HEK293 (cell line): ENCODE results near the gene CHCHD5.
A peak's percentile ranks its signal among the peaks of the same experiment; 100 is the strongest.

Source experiments
- CTCF ChIP-seq: fragments of 450-650 bp; formaldehyde crosslinking; IDR thresholded peaks from 2 replicates; pipeline ENCODE4 v1.5.1; 2016; ENCODE audit warnings: missing biosample characterization, missing genetic modification characterization
- GLI2 ChIP-seq: fragments of 450-650 bp; formaldehyde crosslinking; IDR thresholded peaks from 2 replicates; pipeline ENCODE4; 2017; ENCODE audit warnings: missing biosample characterization, missing genetic modification characterization, low read depth, borderline replicate concordance
- HOXD13 ChIP-seq: sonication (generic); formaldehyde crosslinking; IDR thresholded peaks from 2 replicates; pipeline ENCODE4 v1.8.0; 2022; ENCODE audit warnings: missing genetic modification reagents, borderline replicate concordance
- INSM2 ChIP-seq: fragments of 450-650 bp; formaldehyde crosslinking; IDR thresholded peaks from 2 replicates; pipeline ENCODE4 v1.5.1; 2016; ENCODE audit warnings: missing biosample characterization, missing genetic modification characterization
- MEIS1 ChIP-seq: sonication (generic); formaldehyde crosslinking; IDR thresholded peaks from 2 replicates; pipeline ENCODE4 v1.8.1; 2022; ENCODE audit warnings: missing genetic modification reagents, mild to moderate bottlenecking, borderline replicate concordance
- OVOL3 ChIP-seq: fragments of 450-650 bp; formaldehyde crosslinking; IDR thresholded peaks from 2 replicates; pipeline ENCODE4 v1.5.1; 2016; ENCODE audit warnings: missing biosample characterization, missing genetic modification characterization
- RBAK ChIP-seq: fragments of 450-650 bp; formaldehyde crosslinking; IDR thresholded peaks from 2 replicates; pipeline ENCODE4 v1.5.1; 2016; ENCODE audit warnings: missing biosample characterization, missing genetic modification characterization
- SCRT2 ChIP-seq: fragments of 450-650 bp; formaldehyde crosslinking; IDR thresholded peaks from 2 replicates; pipeline ENCODE4 v1.5.1; 2016; ENCODE audit warnings: missing biosample characterization, missing genetic modification characterization
- SP7 ChIP-seq: fragments of 450-650 bp; formaldehyde crosslinking; IDR thresholded peaks from 2 replicates; pipeline ENCODE4 v1.5.1; 2016; ENCODE audit warnings: missing biosample characterization, missing genetic modification characterization
- TCF7L2 ChIP-seq: IDR thresholded peaks from 2 replicates; pipeline ENCODE4 v1.6.1; 2011; ENCODE audit warnings: low read depth, mild to moderate bottlenecking, inconsistent platforms, low read length, moderate library complexity, borderline replicate concordance
- ZBTB10 ChIP-seq: fragments of 450-650 bp; formaldehyde crosslinking; IDR thresholded peaks from 2 replicates; pipeline ENCODE4 v1.5.1; 2016; ENCODE audit warnings: missing biosample characterization, missing genetic modification characterization
- ZBTB8A ChIP-seq: fragments of 450-650 bp; formaldehyde crosslinking; IDR thresholded peaks from 2 replicates; pipeline ENCODE4 v1.5.1; 2016; ENCODE audit warnings: missing biosample characterization, missing genetic modification characterization
- ZEB2 ChIP-seq: fragments of 450-650 bp; formaldehyde crosslinking; IDR thresholded peaks from 2 replicates; pipeline ENCODE4 v1.5.1; 2016; ENCODE audit warnings: missing biosample characterization, missing genetic modification characterization
- ZIC2 ChIP-seq: fragments of 450-650 bp; formaldehyde crosslinking; IDR thresholded peaks from 2 replicates; pipeline ENCODE4 v1.5.1; 2016; ENCODE audit warnings: missing biosample characterization, missing genetic modification characterization
- ZNF10 ChIP-seq: fragments of 450-650 bp; formaldehyde crosslinking; IDR thresholded peaks from 2 replicates; pipeline ENCODE4 v1.5.1; 2017; ENCODE audit warnings: missing biosample characterization, missing genetic modification characterization
- ZNF148 ChIP-seq: fragments of 450-650 bp; formaldehyde crosslinking; IDR thresholded peaks from 2 replicates; pipeline ENCODE4 v1.5.0; 2017; ENCODE audit warnings: missing biosample characterization, missing genetic modification characterization, borderline replicate concordance
- ZNF175 ChIP-seq: fragments of 450-650 bp; formaldehyde crosslinking; IDR thresholded peaks from 2 replicates; pipeline ENCODE4 v1.5.1; 2016; ENCODE audit warnings: missing biosample characterization, missing genetic modification characterization
- ZNF24 ChIP-seq: fragments of 450-650 bp; formaldehyde crosslinking; IDR thresholded peaks from 2 replicates; pipeline ENCODE4 v1.5.1; 2016; ENCODE audit warnings: missing biosample characterization, missing genetic modification characterization
- ZNF280C ChIP-seq: fragments of 450-650 bp; formaldehyde crosslinking; IDR thresholded peaks from 2 replicates; pipeline ENCODE4 v1.5.1; 2016; ENCODE audit warnings: missing biosample characterization, missing genetic modification characterization
- ZNF292 ChIP-seq: fragments of 450-650 bp; formaldehyde crosslinking; IDR thresholded peaks from 2 replicates; pipeline ENCODE4 v1.5.1; 2016; ENCODE audit warnings: low read depth, missing biosample characterization, missing genetic modification characterization, borderline replicate concordance
- ZNF350 ChIP-seq: fragments of 450-650 bp; formaldehyde crosslinking; IDR thresholded peaks from 2 replicates; pipeline ENCODE4 v1.5.0; 2017; ENCODE audit warnings: missing biosample characterization, mild to moderate bottlenecking, missing genetic modification characterization
- ZNF571 ChIP-seq: fragments of 450-650 bp; formaldehyde crosslinking; IDR thresholded peaks from 2 replicates; pipeline ENCODE4 v1.5.0; 2017; ENCODE audit warnings: missing biosample characterization, missing genetic modification characterization
- ZNF585B ChIP-seq: fragments of 450-650 bp; formaldehyde crosslinking; IDR thresholded peaks from 2 replicates; pipeline ENCODE4 v1.5.1; 2016; ENCODE audit warnings: missing biosample characterization, missing genetic modification characterization
- ZNF600 ChIP-seq: fragments of 450-650 bp; formaldehyde crosslinking; IDR thresholded peaks from 2 replicates; pipeline ENCODE4 v1.5.1; 2016; ENCODE audit warnings: missing biosample characterization, missing genetic modification characterization
- ZNF610 ChIP-seq: fragments of 450-650 bp; formaldehyde crosslinking; IDR thresholded peaks from 2 replicates; pipeline ENCODE4 v1.5.1; 2016; ENCODE audit warnings: missing biosample characterization, missing genetic modification characterization, borderline replicate concordance
- ZNF704 ChIP-seq: fragments of 450-650 bp; formaldehyde crosslinking; IDR thresholded peaks from 2 replicates; pipeline ENCODE4 v1.5.1; 2016; ENCODE audit warnings: missing biosample characterization, missing genetic modification characterization
- ZNF768 ChIP-seq: fragments of 450-650 bp; formaldehyde crosslinking; IDR thresholded peaks from 2 replicates; pipeline ENCODE4 v1.5.1; 2018; ENCODE audit warnings: missing biosample characterization, mild to moderate bottlenecking, missing genetic modification characterization
- ZNF843 ChIP-seq: fragments of 450-650 bp; formaldehyde crosslinking; IDR thresholded peaks from 2 replicates; pipeline ENCODE4 v1.5.1; 2016; ENCODE audit warnings: missing biosample characterization, missing genetic modification characterization

Gene CHCHD5

GRCh38 chr2:112584134-112584890, at the start of gene CHCHD5 (continued):
- TF ChIP-seq ZNF292: no peak
- TF ChIP-seq CTCF (tag by site-specific recombination): peak; percentile 77
- TF ChIP-seq ZNF610 (tag by site-specific recombination): peak; percentile 41; the same call in 1 of the 2 replicates
- peak; percentile 73; the same call in 1 of the 2 replicates for TF ChIP-seq ZEB2
- peak; percentile 26; the same call in 1 of the 2 replicates for TF ChIP-seq ZNF843 (tag by site-specific recombination)
- TF ChIP-seq ZNF148 (tag by site-specific recombination): no peak
- no peak for TF ChIP-seq RBAK (tag by site-specific recombination)
- no peak for TF ChIP-seq ZNF571 (tag by site-specific recombination)
- TF ChIP-seq ZNF600 (tag by site-specific recombination): no peak
- TF ChIP-seq INSM2 (tag by site-specific recombination): 0 out of 2 replicates have a peak, but pooled peaks have one; percentile 20
- TF ChIP-seq GLI2 (tag by site-specific recombination): no peak
- no peak for TF ChIP-seq ZBTB10 (tag by site-specific recombination)
- TF ChIP-seq ZNF24: no peak
- TF ChIP-seq ZNF175 (tag by site-specific recombination): no peak
- no peak for TF ChIP-seq ZNF704 (tag by site-specific recombination)
- no peak for TF ChIP-seq ZNF280C (tag by site-specific recombination)
- TF ChIP-seq OVOL3: 0 out of 2 replicates have a peak, but pooled peaks have one; percentile 14
- no peak for TF ChIP-seq ZNF768 (tag by site-specific recombination)
- no peak for TF ChIP-seq HOXD13
- no peak for TF ChIP-seq MEIS1
- 0 out of 2 replicates have a peak, but pooled peaks have one; percentile 23 for TF ChIP-seq TCF7L2
- TF ChIP-seq ZBTB8A: 0 out of 2 replicates have a peak, but pooled peaks have one; percentile 23
- no peak for TF ChIP-seq ZNF585B (tag by site-specific recombination)
- TF ChIP-seq SCRT2 (tag by site-specific recombination): peak; percentile 22; the same call in 1 of the 2 replicates
- no peak for TF ChIP-seq ZNF350 (tag by site-specific recombination)
- TF ChIP-seq SP7 (tag by site-specific recombination): peak; percentile 44
- no peak for TF ChIP-seq ZIC2 (tag by site-specific recombination)
- TF ChIP-seq ZNF10 (tag by site-specific recombination): no peak
